GM23248 (cell line): ENCODE data around the gene TLE4.

Experiments used
- EZH2 ChIP-seq: fragments of 200-600 bp; sonication (generic); IDR thresholded peaks from 2 replicates; pipeline ENCODE4 v1.6.1; 2018; ENCODE audit warnings: antibody characterized with exemption, mild to moderate bottlenecking; ENCODE audit not compliant: insufficient read depth, poor library complexity, severe bottlenecking
- EZH2phosphoT487 ChIP-seq: fragments of 200-600 bp; sonication (generic); IDR thresholded peaks from 2 replicates; pipeline ENCODE4 v1.6.1; 2018; ENCODE audit warnings: antibody characterized with exemption, moderate library complexity, mild to moderate bottlenecking, low read depth; ENCODE audit not compliant: insufficient read depth

- no peak for TF ChIP-seq EZH2
- TF ChIP-seq EZH2phosphoT487, result no peak
Observed at GRCh38 chr9:79719989-79720388, 148.2 kb downstream of the TLE4 start.
